Kidney capillary endothelial cell (primary cell): ENCODE data around the gene KAT6B.

Experiments used
- DNase-seq: peaks from one replicate; pipeline ENCODE4 v3.0.0-alpha.2; 2018; ENCODE audit warnings: low spot score

The KAT6B gene

GRCh38 chr10:74824184-74824899 lies 2.1 kb upstream of the KAT6B start:
- DNase-seq: no peak

GRCh38 chr10:74824900-74825370 lies 1.5 kb upstream of the KAT6B start:
- DNase-seq: no peak

- DNase-seq: peak; percentile 19
Observed at GRCh38 chr10:74825371-74826141, 844 bp upstream of the KAT6B start.

- DNase-seq: no peak
Observed at GRCh38 chr10:74827045-74827441, 643 bp downstream of the KAT6B start.

- no peak for DNase-seq
Observed at GRCh38 chr10:74827694-74828093, 1.3 kb downstream of the KAT6B start.

GRCh38 chr10:74828946-74829345 lies 2.5 kb downstream of the KAT6B start:
- DNase-seq: no peak

GRCh38 chr10:74831518-74832120 lies 5.2 kb downstream of the KAT6B start:
- DNase-seq: no peak

- no peak for DNase-seq
Observed at GRCh38 chr10:74835963-74836362, 9.6 kb downstream of the KAT6B start.

GRCh38 chr10:74836877-74837276 lies 10.5 kb downstream of the KAT6B start:
- no peak for DNase-seq

GRCh38 chr10:74837743-74838142 lies 11.3 kb downstream of the KAT6B start:
- no peak for DNase-seq

- DNase-seq: no peak
Observed at GRCh38 chr10:74839708-74840107, 13.3 kb downstream of the KAT6B start.

GRCh38 chr10:74841265-74841973 lies 15.0 kb downstream of the KAT6B start:
- DNase-seq: no peak

- no peak for DNase-seq
Observed at GRCh38 chr10:74842301-74842954, 16.0 kb downstream of the KAT6B start.

- no peak for DNase-seq
Observed at GRCh38 chr10:74846958-74847357, 20.6 kb downstream of the KAT6B start.

GRCh38 chr10:74851831-74852230 lies 25.4 kb downstream of the KAT6B start:
- DNase-seq: no peak

- no peak for DNase-seq
Observed at GRCh38 chr10:74852381-74852780, 26.0 kb downstream of the KAT6B start.

GRCh38 chr10:74854610-74855009 lies 28.2 kb downstream of the KAT6B start:
- DNase-seq: no peak

GRCh38 chr10:74855027-74855426 lies 28.6 kb downstream of the KAT6B start:
- DNase-seq: no peak

GRCh38 chr10:74855439-74855838 lies 29.0 kb downstream of the KAT6B start:
- no peak for DNase-seq

GRCh38 chr10:74856940-74857339 lies 30.5 kb downstream of the KAT6B start:
- no peak for DNase-seq

- DNase-seq: no peak
Observed at GRCh38 chr10:74857586-74857985, 31.2 kb downstream of the KAT6B start.

- DNase-seq: no peak
Observed at GRCh38 chr10:74859546-74859945, 33.1 kb downstream of the KAT6B start.
